RWPE2 (cell line): Measurements from ENCODE around the gene BOLL.

Experiments used
- ATAC-seq: fragments of 200-7000 bp; cut with Tn5 transposase; 3 replicates; pipeline ENCODE4 v1.9.1; 2021; ENCODE audit warnings: low read depth
- DNase-seq: peaks from one replicate; pipeline ENCODE4 v3.0.0-alpha.2; 2020; ENCODE audit warnings: low spot score
- H3K27ac ChIP-seq: fragments of 450-650 bp; 2 replicates; pipeline ENCODE4 v1.5.1; 2017; ENCODE audit warnings: mild to moderate bottlenecking; ENCODE audit not compliant: poor library complexity, severe bottlenecking
- H3K27me3 ChIP-seq: fragments of 250-450 bp; sonication (Bioruptor Pico); 2 replicates; pipeline ENCODE4 v1.5.1; 2021; ENCODE audit warnings: mild to moderate bottlenecking, moderate library complexity; ENCODE audit not compliant: insufficient read depth, poor library complexity, severe bottlenecking
- H3K36me3 ChIP-seq: fragments of 250-450 bp; sonication (Bioruptor Pico); 2 replicates; pipeline ENCODE4 v1.5.1; 2020; ENCODE audit warnings: low read depth, mild to moderate bottlenecking, moderate library complexity
- H3K4me1 ChIP-seq: fragments of 250-450 bp; sonication (Bioruptor Pico); 2 replicates; pipeline ENCODE4 v1.5.1; 2021; ENCODE audit warnings: mild to moderate bottlenecking, moderate library complexity; ENCODE audit not compliant: insufficient read depth, poor library complexity, severe bottlenecking
- H3K4me3 ChIP-seq: fragments of 250-450 bp; sonication (Bioruptor Pico); 2 replicates; pipeline ENCODE4 v1.5.1; 2021; ENCODE audit warnings: mild to moderate bottlenecking, moderate library complexity; ENCODE audit not compliant: severe bottlenecking
- H3K9me3 ChIP-seq: fragments of 250-450 bp; sonication (Bioruptor Pico); 2 replicates; pipeline ENCODE4 v1.5.1; 2021; ENCODE audit warnings: mild to moderate bottlenecking, moderate library complexity; ENCODE audit not compliant: severe bottlenecking
- CTCF ChIP-seq: fragments of 450-650 bp; IDR thresholded peaks from one replicate; pipeline ENCODE4 v1.5.1; 2017; ENCODE audit warnings: mild to moderate bottlenecking, moderate library complexity; ENCODE audit not compliant: poor library complexity, severe bottlenecking

The BOLL gene

DNA sequence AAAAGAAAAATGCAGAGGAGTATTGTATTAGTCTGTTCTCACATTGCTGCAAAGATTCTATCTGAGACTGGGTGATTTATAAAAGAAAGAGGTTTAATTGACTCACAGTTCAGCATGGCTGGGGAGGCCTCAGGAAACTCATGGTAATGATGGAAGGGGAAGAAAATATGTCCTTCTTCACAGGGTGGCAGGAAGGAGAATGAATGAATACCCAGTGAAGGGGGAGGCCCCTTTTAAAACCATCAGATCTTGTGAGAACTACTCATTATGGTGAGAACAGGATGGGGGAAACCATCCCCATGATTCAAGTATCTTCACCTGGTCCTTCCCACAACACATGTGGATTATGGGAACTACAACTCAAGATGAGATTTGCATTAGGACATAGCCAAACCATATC, 10.2 kb upstream of the BOLL start:
- Histone ChIP-seq H3K36me3 (no peaks in the 10 kb centered on the region), H3K4me1 (no peaks in the 10 kb centered on the region), H3K4me3 (no peak overlapping the region), H3K27ac (no peak overlapping the region), H3K9me3 (no peaks in the 10 kb centered on the region), H3K27me3 (peaks cover 4% of the 10 kb centered on the region)
- DNase-seq (no peak), ATAC-seq (no peak)
- no peak for TF ChIP-seq CTCF

GRCh38 chr2:197793456-197793855, 8.3 kb upstream of the BOLL start:
- Histone ChIP-seq H3K9me3 (no peaks in the 10 kb centered on the region), H3K4me1 (no peaks in the 10 kb centered on the region), H3K27ac (no peak overlapping the region), H3K4me3 (no peak overlapping the region), H3K27me3 (peaks cover 6% of the 10 kb centered on the region), H3K36me3 (no peaks in the 10 kb centered on the region)
- DNase-seq = no peak
- ATAC-seq = no peak
- no peak for TF ChIP-seq CTCF

DNA sequence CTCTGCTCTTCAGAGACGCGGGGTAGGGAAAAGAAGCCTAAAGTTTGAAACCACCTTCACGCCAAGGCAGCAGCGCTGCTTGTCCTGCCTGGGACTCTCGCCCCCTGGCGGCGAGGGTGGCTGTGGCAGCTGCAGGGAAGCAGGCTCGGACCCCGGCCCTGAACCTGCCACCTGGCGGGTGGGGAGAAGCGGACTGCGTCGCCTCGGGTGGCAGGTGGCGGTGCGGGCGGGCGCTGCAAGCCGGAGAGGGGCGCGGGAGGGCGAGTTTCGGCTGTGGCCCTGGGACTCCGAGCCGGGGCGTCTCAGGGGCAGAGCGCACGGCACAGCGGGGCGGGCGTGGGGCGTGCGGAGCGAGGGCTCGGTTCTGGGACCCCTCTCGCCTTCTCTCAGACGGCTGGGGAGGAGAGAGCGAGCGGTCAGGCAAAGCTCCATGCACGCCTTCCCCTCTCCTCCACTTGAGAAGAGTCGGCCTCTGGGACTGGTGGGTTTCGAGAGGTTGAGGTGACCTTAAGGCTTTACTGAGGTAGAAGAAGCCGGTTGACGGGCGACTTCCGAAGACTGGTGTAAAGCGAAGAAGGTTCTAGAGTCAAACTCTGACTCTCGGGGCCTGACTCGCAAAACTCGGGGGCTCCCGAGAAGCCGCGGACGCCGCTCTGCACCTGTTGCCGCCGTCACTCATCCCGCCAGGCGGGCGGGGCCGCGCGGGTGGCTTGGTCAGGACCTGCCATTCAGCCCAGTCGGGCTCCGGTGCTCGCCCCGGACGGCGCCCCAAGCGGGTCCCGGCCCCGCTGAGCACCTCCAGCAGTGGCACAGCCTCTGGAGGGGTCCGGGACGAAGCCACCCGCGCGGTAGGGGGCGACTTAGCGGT, 1.1 kb upstream of the BOLL start:
- Histone ChIP-seq H3K27ac (no peak overlapping the region), H3K4me1 (no peaks in the 10 kb centered on the region), H3K36me3 (no peaks in the 10 kb centered on the region), H3K9me3 (no peaks in the 10 kb centered on the region), H3K4me3 (no peak overlapping the region), H3K27me3 (peaks cover 43% of the 10 kb centered on the region)
- ATAC-seq = peak; percentile 38; the same call in 2 of the 3 replicates
- peak; percentile 44 for DNase-seq
- TF ChIP-seq CTCF = peak; percentile 49

DNA sequence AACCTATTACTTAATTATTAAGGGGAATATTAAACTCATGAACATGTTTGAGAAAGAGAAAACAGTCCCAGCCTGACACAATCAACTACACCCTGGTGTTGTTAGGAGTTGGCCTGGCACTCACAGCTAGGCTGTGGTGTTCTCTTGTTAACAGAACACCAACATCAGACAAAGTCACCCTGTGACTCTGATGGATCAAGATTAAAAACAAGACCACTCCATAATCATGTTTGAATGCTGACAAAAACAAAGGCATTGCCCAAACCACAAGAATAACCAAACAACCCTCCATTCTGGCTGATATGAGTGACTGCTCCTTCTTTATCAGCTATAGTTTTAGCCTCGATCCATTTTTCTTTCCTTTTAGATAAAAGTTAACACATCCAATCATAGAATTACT, 3.0 kb downstream of the BOLL start:
- ATAC-seq = no peak
- TF ChIP-seq CTCF = no peak
- Histone ChIP-seq H3K9me3 (peaks cover 4% of the 10 kb centered on the region), H3K4me1 (no peaks in the 10 kb centered on the region), H3K4me3 (no peak overlapping the region), H3K27ac (no peak overlapping the region), H3K36me3 (no peaks in the 10 kb centered on the region), H3K27me3 (peaks cover 25% of the 10 kb centered on the region)
- DNase-seq = no peak

- no peak for DNase-seq
- H3K27me3 ChIP-seq = peaks cover 5% of the 10 kb centered on the region
- TF ChIP-seq CTCF = no peak
Measured at GRCh38 chr2:197779261-197779660, 5.9 kb downstream of the BOLL start.

More at GRCh38 chr2:197779261-197779660, 5.9 kb downstream of the BOLL start:
- H3K27ac ChIP-seq = no peak overlapping the region
- no peaks in the 10 kb centered on the region for H3K4me1 ChIP-seq
- H3K9me3 ChIP-seq = peaks cover 4% of the 10 kb centered on the region
- H3K4me3 ChIP-seq = no peak overlapping the region
- no peak for ATAC-seq
- H3K36me3 ChIP-seq = no peaks in the 10 kb centered on the region
